ENCODE results near the gene BABAM2.

- no peak for TF ChIP-seq EZH2 (IDR thresholded peaks at IDR 0.05; ENCODE audit: insufficient read depth, low read length)
- TF ChIP-seq CTCF (IDR thresholded peaks at IDR 0.05; ENCODE audit: insufficient read depth, low read depth, low read length) = no peak
Measured at GRCh38 chr2:28155086-28155485, 264.6 kb downstream of the BABAM2 start.
